ENCODE results near the gene CLIP3.
A peak's percentile ranks its signal among the peaks of the same experiment; 100 is the strongest.
"Not testable (repeated sequence)": the region's sequence is repeated elsewhere in the genome, so short reads cannot be mapped to it uniquely, and the experiment has no call there.

The CLIP3 gene

GRCh38 chr19:36032251-36033104 lies at the start of gene CLIP3:
Gene CLIP3, minus strand, starts transcription at chr19:36032873. Its CDS starts 516 bp downstream, at chr19:36032357.
- peak within 1 kb of the TSS; percentile 87 for H3K27ac ChIP-seq (ENCODE audit: low read depth, low read length)
- H3K4me1 ChIP-seq (ENCODE audit: control insufficient read depth, insufficient read depth, low read length) = peaks cover 2% of the 10 kb centered on the region
- H3K4me3 ChIP-seq (ENCODE audit: low read length) = peak within 1 kb of the TSS; percentile 69
- no peaks in the 10 kb centered on the region for H3K27me3 ChIP-seq (ENCODE audit: control insufficient read depth, insufficient read depth, low read length)
- no peak within 1 kb of the TSS for H3K9ac ChIP-seq (ENCODE audit: low read length)
- peaks cover 2% of the 10 kb centered on the region for H3K36me3 ChIP-seq (ENCODE audit: control insufficient read depth, insufficient read depth, low read length)

- no peak overlapping the region for H3K4me3 ChIP-seq (ENCODE audit: low read length)
- H3K4me1 ChIP-seq (ENCODE audit: control insufficient read depth, insufficient read depth, low read length) = no peaks in the 10 kb centered on the region
- H3K9ac ChIP-seq (ENCODE audit: low read length) = no peak overlapping the region
- no peak overlapping the region for H3K27ac ChIP-seq (ENCODE audit: low read depth, low read length)
- no peaks in the 10 kb centered on the region for H3K36me3 ChIP-seq (ENCODE audit: control insufficient read depth, insufficient read depth, low read length)
- no peaks in the 10 kb centered on the region for H3K27me3 ChIP-seq (ENCODE audit: control insufficient read depth, insufficient read depth, low read length)
Observed at GRCh38 chr19:36081894-36082293, 49.2 kb upstream of the CLIP3 start.

DNA sequence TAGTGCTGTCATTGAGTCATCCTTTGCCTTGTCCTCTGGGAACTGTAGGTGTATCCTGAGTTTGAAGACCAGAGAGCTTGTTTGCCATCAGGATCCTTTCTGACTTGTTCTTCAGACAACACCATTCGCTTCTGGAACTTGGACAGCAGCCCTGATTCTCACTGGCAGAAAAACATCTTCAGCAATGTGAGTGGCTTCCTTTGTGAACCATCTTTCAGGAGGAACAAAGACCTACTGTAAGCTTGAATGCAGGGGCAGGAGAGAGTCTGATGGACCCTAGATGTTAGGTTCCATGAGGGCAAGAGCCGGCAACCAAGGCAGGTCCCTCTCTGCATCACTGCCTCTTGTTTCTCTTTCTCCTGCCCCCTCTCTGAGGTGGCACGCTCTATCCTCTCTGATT lies 48.7 kb upstream of the CLIP3 start:
- H3K9ac ChIP-seq (ENCODE audit: low read length) = no peak overlapping the region

DNA sequence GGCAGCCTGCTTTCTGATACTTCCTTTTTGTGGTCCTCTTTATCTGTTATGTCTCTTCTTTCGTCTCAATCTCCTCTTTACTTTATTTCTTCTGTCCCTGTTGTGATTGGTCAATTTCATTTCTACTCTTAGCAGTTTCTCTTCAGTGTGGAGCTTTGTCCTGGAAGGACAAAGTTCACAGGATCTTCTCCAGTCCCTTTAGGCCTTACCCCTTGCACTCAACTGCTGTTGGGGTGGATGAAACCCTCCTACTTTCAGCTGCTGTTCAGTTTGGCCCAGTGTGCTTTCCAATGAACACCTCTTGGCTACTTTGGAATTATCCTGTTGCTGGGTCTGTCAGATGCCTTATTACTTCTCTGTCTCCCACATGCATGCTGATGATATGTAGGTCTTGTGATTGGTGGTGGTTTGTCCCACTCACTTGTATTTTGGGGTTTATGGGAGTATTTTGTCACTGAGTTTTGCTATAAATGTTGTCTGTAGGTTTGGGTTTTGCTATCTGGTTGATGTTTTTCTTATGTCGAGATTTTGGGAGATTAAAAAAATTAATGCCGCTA lies 46.8 kb upstream of the CLIP3 start:
- Histone ChIP-seq H3K27me3 (ENCODE audit: control insufficient read depth, insufficient read depth, low read length) (no peaks in the 10 kb centered on the region), H3K36me3 (ENCODE audit: control insufficient read depth, insufficient read depth, low read length) (no peaks in the 10 kb centered on the region), H3K4me1 (ENCODE audit: control insufficient read depth, insufficient read depth, low read length) (no peaks in the 10 kb centered on the region), H3K27ac (ENCODE audit: low read depth, low read length) (no peak overlapping the region), H3K4me3 (ENCODE audit: low read length) (no peak overlapping the region), H3K9ac (ENCODE audit: low read length) (no peak overlapping the region)

More for the DNA sequence above, 48.7 kb upstream of the CLIP3 start:
- H3K4me1 ChIP-seq (ENCODE audit: control insufficient read depth, insufficient read depth, low read length) = no peaks in the 10 kb centered on the region
- H3K27ac ChIP-seq (ENCODE audit: low read depth, low read length) = no peak overlapping the region
- no peak overlapping the region for H3K4me3 ChIP-seq (ENCODE audit: low read length)
- H3K36me3 ChIP-seq (ENCODE audit: control insufficient read depth, insufficient read depth, low read length) = no peaks in the 10 kb centered on the region
- no peaks in the 10 kb centered on the region for H3K27me3 ChIP-seq (ENCODE audit: control insufficient read depth, insufficient read depth, low read length)

DNA sequence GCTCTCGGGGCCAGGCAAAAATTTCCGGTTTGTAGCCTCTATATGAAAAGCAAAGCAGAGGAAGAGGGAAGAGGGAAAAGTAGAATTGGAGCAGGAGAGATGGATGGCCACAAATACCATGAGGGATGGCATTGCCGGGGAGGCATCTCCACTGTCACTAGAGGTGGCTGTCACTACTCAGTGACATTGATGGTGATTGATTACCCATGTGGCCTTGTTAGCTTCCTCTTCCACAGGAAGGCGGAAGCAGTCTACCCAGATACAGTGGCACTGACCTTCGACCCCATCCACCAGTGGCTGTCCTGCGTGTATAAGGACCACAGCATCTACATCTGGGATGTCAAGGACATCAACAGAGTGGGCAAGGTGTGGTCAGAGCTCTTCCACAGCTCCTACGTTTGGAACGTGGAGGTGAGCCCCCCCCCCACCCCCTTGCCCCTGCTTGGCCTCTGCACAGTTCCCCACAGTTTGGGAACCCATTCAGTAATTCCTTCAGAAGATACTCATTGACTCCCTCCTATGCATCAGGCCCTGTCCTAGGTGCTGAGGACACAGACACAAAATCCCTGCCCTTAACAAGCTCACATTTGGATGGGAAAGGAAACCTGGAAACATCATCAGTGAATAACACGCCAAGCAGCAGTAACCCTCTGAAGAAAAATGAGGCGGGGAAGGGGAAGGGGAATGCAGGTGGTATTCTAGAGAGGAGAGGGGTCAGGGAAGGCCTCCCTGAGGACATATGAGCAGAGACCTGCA lies 40.6 kb upstream of the CLIP3 start:
- Histone ChIP-seq H3K27ac (ENCODE audit: low read depth, low read length) (no peak overlapping the region), H3K9ac (ENCODE audit: low read length) (no peak overlapping the region), H3K36me3 (ENCODE audit: control insufficient read depth, insufficient read depth, low read length) (no peaks in the 10 kb centered on the region), H3K4me3 (ENCODE audit: low read length) (no peak overlapping the region), H3K4me1 (ENCODE audit: control insufficient read depth, insufficient read depth, low read length) (no peaks in the 10 kb centered on the region), H3K27me3 (ENCODE audit: control insufficient read depth, insufficient read depth, low read length) (no peaks in the 10 kb centered on the region)

GRCh38 chr19:36072081-36072480 lies 39.4 kb upstream of the CLIP3 start:
- H3K27ac ChIP-seq (ENCODE audit: low read depth, low read length) = no peak overlapping the region
- no peaks in the 10 kb centered on the region for H3K27me3 ChIP-seq (ENCODE audit: control insufficient read depth, insufficient read depth, low read length)
- H3K9ac ChIP-seq (ENCODE audit: low read length) = no peak overlapping the region
- no peaks in the 10 kb centered on the region for H3K4me1 ChIP-seq (ENCODE audit: control insufficient read depth, insufficient read depth, low read length)
- no peaks in the 10 kb centered on the region for H3K36me3 ChIP-seq (ENCODE audit: control insufficient read depth, insufficient read depth, low read length)
- H3K4me3 ChIP-seq (ENCODE audit: low read length) = no peak overlapping the region

GRCh38 chr19:36068810-36069499 lies 36.3 kb upstream of the CLIP3 start:
- not testable (repeated sequence) for H3K9ac ChIP-seq (ENCODE audit: low read length); H3K27me3 ChIP-seq (ENCODE audit: control insufficient read depth, insufficient read depth, low read length); H3K36me3 ChIP-seq (ENCODE audit: control insufficient read depth, insufficient read depth, low read length); H3K4me1 ChIP-seq (ENCODE audit: control insufficient read depth, insufficient read depth, low read length); H3K27ac ChIP-seq (ENCODE audit: low read depth, low read length); H3K4me3 ChIP-seq (ENCODE audit: low read length)

GRCh38 chr19:36067681-36068080 lies 35.0 kb upstream of the CLIP3 start:
- H3K4me1 ChIP-seq (ENCODE audit: control insufficient read depth, insufficient read depth, low read length) = no peaks in the 10 kb centered on the region
- H3K27ac ChIP-seq (ENCODE audit: low read depth, low read length) = no peak overlapping the region
- no peak overlapping the region for H3K9ac ChIP-seq (ENCODE audit: low read length)
- H3K36me3 ChIP-seq (ENCODE audit: control insufficient read depth, insufficient read depth, low read length) = no peaks in the 10 kb centered on the region
- H3K4me3 ChIP-seq (ENCODE audit: low read length) = no peak overlapping the region
- no peaks in the 10 kb centered on the region for H3K27me3 ChIP-seq (ENCODE audit: control insufficient read depth, insufficient read depth, low read length)

GRCh38 chr19:36064826-36065225 lies 32.2 kb upstream of the CLIP3 start:
- Histone ChIP-seq H3K4me1 (ENCODE audit: control insufficient read depth, insufficient read depth, low read length) (no peaks in the 10 kb centered on the region), H3K9ac (ENCODE audit: low read length) (no peak overlapping the region), H3K4me3 (ENCODE audit: low read length) (no peak overlapping the region), H3K27me3 (ENCODE audit: control insufficient read depth, insufficient read depth, low read length) (no peaks in the 10 kb centered on the region), H3K36me3 (ENCODE audit: control insufficient read depth, insufficient read depth, low read length) (no peaks in the 10 kb centered on the region), H3K27ac (ENCODE audit: low read depth, low read length) (no peak overlapping the region)

GRCh38 chr19:36061367-36061766 lies 28.7 kb upstream of the CLIP3 start:
- no peak overlapping the region for H3K9ac ChIP-seq (ENCODE audit: low read length)
- H3K4me1 ChIP-seq (ENCODE audit: control insufficient read depth, insufficient read depth, low read length) = no peaks in the 10 kb centered on the region
- no peak overlapping the region for H3K27ac ChIP-seq (ENCODE audit: low read depth, low read length)

DNA sequence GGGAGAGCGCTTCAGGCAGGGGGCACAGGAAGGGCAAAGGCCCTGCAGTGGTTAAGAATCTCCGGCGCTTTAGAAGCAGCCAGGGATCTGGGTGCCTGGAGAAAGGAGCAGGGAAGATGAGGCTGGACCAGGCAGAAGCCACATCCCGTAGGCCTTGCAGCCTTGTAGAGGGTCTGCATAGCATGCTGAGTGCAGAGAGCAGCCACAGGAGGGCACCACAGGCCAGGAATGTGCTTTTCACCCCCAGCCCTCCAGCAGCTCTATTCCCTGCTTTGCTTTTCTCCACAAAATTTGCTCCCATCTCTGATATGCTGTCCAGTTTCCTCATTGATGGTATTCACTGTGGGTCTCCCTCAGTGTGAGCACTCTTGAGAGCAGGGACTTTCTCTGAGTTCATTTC lies 27.8 kb upstream of the CLIP3 start:
- H3K27me3 ChIP-seq (ENCODE audit: control insufficient read depth, insufficient read depth, low read length) = no peaks in the 10 kb centered on the region
- H3K36me3 ChIP-seq (ENCODE audit: control insufficient read depth, insufficient read depth, low read length) = no peaks in the 10 kb centered on the region
- H3K9ac ChIP-seq (ENCODE audit: low read length) = no peak overlapping the region
- H3K4me1 ChIP-seq (ENCODE audit: control insufficient read depth, insufficient read depth, low read length) = no peaks in the 10 kb centered on the region
- H3K27ac ChIP-seq (ENCODE audit: low read depth, low read length) = no peak overlapping the region
- H3K4me3 ChIP-seq (ENCODE audit: low read length) = no peak overlapping the region

More at GRCh38 chr19:36061367-36061766, 28.7 kb upstream of the CLIP3 start:
- H3K36me3 ChIP-seq (ENCODE audit: control insufficient read depth, insufficient read depth, low read length) = no peaks in the 10 kb centered on the region
- no peak overlapping the region for H3K4me3 ChIP-seq (ENCODE audit: low read length)
- no peaks in the 10 kb centered on the region for H3K27me3 ChIP-seq (ENCODE audit: control insufficient read depth, insufficient read depth, low read length)
